A673 (cell line): Measurements from ENCODE around the gene FHIP2A.

ENCODE experiments used
- CTCF ChIP-seq: fragments of 300-800, 200-600 bp; sonication (generic); conservative IDR thresholded peaks from 2 replicates; pipeline ENCODE4 v1.5.1; 2017; ENCODE audit warnings: low read depth, mild to moderate bottlenecking, antibody characterized with exemption, low read length, moderate library complexity, mixed read lengths
- EZH2 ChIP-seq: fragments of 200-600 bp; sonication (generic); IDR thresholded peaks from 2 replicates; pipeline ENCODE4 v1.6.1; 2017; ENCODE audit warnings: borderline replicate concordance, low read depth, mild to moderate bottlenecking, mixed read lengths, antibody characterized with exemption, low read length; ENCODE audit not compliant: poor library complexity, severe bottlenecking

- no peak for TF ChIP-seq CTCF
- no peak for TF ChIP-seq EZH2
Observed at GRCh38 chr10:114791768-114792167, 29.8 kb upstream of the FHIP2A start.
